NCI-H2029 (cell line): Measurements from ENCODE around the gene SNX21.
"Not testable (repeated sequence)": the region's sequence is repeated elsewhere in the genome, so short reads cannot be mapped to it uniquely, and the experiment has no call there.

ENCODE experiments used
- DNase-seq: peaks from one replicate; lab custom pipeline; 2025; lab: John Stamatoyannopoulos, UW

SNX21 gene

DNA sequence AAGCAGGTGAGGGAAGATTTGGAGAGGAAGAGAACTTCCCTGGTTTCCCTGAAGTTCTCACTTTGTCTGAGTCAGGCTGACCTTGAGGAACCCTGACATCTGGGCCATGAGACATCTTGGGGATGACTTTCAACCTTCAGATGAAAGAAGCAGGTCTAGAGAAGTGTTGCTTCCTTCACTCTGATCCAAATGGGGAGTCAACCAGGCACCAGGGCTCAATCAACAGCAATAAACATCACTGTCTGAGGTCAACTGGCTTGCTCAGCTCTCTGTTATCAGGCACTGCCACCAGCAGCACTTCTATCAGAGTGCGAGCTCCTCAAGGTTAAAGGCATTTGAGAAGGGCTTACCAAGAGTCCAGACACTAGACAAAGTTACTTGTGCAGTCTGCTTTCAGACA, 17.3 kb downstream of the SNX21 start:
- DNase-seq: no peak

DNA sequence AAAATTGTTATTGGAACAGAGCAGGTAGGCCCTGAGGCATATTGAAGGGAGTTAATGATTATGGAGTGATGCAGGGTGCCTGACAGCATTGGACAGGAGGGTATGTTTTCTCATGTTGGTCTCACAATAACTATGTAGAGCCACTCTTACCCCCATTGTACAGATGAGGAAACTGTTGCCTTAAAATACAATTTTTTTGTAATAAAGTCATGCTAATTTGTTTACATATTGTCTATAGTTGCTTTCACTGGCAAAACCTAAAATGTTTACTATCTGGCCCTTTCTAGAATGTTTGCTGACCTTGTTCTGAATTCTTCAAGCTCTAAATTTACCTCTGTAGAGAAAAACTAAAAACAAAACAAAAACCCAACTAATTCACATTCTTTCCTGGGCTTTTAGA, 17.9 kb downstream of the SNX21 start:
- DNase-seq: no peak

DNA sequence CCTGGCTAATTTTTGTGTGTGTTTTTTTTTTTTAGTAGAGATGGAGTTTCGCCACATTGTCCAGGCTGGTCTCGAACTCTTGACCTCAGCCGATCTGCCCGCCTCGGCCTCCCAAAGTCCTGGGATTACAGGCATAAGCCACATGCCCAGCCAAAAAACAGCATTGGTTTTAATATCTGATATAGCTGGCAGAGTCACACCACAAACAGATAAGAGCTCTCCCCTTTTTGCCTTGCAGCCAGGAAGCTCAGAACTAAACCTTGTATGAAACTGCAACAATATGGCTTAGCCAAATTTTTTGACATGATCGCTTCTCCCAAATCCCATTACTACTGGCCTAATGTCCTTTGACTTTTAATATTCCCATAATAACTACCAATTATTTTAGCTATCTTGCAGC, 18.7 kb downstream of the SNX21 start:
- DNase-seq: no peak

DNA sequence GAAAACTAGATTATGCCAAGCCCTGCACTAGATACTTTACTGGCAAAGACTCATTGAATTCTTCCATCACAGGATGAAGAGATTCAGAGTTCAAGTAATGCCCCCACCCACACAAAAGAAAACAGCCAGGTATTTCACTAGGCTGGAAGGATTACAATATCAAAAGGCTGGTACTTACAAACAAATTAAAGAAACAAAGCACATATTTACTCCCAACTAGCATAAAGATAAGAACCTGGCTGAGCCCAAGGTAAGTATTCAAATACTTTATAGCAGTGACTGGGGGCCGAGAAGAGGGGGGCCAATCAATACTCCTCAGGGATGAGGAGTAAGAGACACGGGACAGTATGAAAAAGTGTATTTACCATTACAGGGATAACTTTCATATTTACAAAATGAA, 19.9 kb downstream of the SNX21 start:
- DNase-seq: no peak

DNA sequence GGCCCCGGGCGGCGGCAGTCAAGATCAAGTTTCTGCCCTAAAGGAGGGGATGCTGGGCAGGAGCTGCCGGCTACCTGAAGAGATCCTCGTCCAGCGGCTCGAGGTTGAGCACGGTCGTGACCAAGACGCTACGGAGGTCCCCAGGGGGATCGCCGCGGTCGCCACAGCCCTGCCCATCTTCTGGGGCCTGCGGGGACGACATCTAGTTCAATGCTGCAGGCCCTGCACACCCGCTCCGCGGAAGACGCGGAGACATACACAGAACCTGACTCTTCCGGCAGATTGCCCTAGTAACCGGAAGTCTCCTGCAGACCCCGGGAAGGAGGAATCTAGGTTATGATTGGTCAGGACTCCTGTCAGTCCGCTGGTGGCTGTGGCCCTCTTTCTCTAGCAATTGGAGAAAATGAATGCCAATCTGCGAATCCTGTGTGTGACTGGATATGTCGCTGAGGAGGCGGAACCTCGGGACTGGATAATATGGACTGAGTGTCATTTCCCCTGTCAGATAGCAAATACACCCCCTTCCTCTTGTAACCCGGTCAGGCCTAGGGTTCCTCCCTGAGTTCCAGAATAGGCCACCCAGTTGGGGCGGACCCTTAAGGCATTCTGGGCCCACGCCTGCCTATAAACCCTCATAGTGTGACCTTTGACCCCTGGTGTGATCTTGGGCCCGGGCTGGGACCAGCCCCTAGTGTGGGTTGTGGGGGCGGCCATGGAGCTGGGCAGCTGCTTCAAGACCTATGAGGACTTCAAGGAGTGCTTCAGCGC, 23.7 kb downstream of the SNX21 start, which contains the start of the genes ACOT8 and ZSWIM3:
Gene ACOT8, minus strand, starts transcription at position 279 of the 768 bp plus-strand sequence. Its CDS starts 77 bp downstream, at position 202.
Gene ZSWIM3, plus strand, starts transcription at position 501 of the 768 bp plus-strand sequence. Its CDS starts 212 bp downstream, at position 713.
- DNase-seq: peak; percentile 100

DNA sequence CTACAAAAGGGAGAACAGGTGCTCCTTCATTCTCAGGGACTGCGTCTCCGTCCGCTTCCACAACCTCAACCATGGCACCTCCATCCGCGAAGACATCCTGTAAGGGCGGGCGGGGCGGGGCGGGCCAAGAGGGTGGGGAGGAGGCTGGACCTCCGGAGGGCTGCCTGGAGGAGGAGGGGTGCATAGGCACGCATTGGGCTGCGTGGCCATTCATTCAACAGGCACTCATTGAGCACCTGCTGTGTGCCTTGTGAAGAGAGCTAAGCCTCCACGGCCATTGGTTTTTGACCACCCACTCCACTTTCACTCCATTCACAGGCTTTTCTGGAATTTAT, 24.2 kb downstream of the SNX21 start:
- peak; percentile 33 for DNase-seq

DNA sequence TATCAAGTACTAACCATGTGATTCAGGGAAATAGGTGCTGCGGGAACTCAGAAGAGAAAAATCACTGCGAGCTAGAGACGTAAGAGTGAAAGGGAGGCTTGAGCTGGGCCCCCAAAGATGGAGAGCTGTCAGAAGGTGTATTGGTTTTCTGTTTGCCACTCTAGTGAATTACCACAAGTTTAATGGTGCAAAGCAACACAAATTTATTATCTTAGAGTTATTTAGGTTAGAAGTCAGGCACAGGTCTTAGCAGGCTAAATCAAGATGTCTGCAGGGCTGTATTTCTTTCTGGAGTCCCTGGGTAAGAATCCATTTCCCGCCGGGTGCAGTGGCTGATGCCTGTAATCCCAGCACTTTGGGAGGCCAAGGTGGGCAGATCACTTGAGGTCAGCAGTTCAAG, 26.3 kb downstream of the SNX21 start:
- DNase-seq: no peak

DNA sequence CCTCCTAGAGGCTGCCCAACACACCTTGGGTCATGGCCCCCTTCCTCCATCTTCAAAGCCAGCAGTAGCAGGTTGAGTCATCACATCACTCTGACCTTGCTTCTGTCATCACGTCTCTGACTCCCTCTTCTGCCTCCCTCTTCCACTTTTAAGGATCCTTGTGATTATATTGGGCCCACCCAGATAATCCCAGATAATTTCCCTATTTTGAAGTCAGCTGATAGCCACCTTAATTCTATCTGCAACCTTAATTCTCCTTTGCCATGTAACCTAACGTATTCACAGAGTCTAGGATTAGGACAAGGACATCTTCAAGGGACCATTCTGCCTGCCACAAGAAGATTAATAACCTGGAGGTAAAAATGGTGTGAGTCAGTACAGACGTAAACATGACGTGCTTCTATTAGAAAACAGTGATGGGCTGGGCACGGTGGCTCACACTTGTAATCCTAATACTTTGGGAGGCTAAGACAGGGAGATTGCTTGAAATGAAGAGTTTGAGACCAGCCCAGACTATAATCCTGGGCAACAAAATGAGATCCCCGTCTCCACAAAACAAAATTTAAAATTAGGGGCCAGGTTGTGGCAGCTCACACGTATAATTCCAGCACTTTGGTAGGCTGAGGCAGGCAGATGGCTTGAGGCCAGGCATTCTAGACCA, 27.1 kb downstream of the SNX21 start:
- DNase-seq: no peak

DNA sequence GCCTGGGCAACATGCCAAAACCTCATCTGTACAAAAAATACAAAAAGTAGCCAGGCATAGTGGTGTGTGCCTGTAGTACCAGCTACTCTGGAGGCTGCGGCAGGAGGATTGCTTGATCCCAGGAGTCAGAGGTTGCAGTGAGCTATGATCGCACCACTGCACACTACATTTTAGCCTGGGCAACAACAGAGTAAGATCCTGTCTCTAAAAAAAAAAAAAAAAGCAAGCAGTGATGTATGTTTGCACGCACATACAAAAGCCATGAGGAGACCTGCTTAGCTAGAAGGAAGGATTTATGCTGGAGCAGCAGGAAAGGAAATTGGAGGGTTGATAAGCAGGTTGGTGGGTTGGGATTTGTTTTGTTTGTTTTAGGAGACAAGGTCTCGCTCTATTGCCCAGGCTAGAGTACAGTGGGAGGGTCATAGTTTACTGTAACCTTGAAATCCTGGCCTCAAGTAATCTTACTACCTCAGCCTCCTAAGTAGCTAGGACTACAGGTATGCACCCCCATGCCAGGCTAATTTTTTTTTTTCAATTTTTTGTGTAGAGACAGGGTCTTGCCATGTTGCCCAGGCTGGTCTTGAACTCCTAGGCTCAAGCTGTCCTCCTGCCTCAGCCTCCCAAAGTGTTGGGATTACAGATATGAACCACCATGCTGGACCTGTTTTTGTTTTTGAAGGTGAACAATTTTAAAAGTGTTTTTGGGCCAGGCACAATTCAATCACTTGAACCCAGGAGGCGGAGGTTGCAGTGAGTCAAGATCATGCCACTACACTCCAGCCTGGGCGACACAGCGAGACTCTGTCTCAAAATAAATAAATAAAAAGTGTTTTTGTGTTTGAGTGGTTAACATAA, 27.8 kb downstream of the SNX21 start:
- DNase-seq: peak; percentile 66

DNA sequence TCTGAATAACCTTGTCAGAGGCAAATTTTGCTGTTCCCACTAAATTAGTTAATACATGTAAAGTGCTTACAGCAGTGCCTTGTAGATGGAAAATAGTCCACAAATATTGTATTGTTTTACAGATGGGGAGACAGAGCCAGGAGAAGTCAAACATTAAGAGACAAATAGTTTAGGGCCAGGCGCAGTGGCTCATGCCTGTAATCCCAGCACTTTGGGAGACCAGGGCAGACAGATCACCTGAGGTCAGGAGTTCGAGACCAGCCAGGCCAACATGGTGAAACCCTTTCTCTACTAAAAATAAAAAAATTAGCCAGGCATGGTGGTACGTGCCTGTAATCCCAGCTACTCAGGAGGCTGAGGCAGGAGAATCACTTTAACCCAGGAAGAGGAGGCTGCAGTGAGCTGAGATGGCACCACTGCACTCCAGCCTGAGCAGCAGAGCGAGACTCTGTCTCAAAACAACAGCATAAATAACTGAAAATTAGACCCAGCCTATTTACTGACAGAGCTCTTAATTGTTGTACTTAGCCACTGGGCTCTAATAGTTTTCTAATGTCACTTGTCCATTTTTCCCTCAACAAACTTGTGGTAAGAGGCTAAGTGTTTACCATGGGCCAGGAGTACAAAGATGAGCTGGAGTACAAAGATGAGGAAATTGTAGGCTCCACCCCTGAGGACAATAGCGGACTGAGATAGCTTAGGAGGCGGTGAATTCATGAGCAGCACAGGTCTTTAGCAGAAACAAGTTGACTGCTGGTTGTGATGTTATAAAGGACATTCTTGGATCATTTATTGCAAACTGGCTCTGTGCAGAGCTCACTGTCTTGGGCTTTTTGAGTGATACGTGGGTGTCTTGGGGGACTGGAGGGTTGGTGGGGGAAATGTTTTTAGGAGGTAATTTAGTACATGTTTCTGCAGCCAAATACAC, 30.2 kb downstream of the SNX21 start:
- peak; percentile 3 for DNase-seq

DNA sequence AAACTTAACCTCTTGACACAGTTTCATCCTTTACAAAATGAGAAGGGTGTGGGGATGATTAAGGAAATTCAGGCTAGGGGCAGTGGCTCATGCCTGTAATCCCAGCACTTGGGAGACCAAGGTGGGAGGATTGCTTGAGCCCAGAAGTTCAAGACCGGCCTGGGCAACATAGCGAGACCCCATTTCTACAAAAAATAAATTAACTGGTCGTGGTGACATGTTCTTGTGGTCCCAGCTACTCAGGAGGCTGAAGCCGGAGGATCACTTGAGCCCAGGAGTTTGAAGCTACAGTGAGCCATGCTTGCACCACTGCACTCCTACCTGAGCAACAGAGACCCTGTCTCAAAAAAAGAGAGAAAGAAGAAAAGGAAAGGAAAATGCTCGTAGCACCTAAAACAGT, 32.9 kb downstream of the SNX21 start:
- no peak for DNase-seq

DNA sequence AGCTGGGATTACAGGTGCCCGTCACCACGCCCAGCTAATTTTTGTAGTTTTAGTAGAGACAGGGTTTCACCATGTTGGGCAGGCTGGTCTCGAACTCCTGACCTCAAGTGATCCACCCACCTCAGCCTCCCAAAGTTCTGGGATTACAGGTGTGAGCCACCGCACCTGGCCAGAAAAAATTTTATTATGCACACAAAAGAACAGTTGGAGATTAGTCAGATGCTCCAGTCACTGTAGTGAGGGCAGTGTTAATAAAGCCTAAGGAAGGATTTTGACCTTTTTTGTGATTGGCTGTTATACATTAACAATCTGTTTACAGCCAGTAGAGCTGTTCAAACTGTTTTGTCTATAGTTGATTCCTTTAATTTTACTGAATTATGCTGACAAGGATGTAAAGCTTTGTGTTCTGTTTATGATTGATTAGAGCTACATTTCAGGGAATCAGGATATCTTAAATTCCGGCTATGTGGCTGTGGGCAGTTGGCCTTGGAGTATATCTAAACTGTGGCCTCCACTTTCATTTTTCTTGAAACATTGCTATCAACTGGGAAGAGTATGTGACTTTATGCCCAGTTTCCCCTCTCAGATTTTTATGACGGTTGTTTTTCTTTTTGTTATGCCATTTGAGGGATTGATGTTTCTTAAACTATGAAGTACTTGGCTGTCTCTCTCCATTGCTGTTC, 33.7 kb downstream of the SNX21 start:
- no peak for DNase-seq

DNA sequence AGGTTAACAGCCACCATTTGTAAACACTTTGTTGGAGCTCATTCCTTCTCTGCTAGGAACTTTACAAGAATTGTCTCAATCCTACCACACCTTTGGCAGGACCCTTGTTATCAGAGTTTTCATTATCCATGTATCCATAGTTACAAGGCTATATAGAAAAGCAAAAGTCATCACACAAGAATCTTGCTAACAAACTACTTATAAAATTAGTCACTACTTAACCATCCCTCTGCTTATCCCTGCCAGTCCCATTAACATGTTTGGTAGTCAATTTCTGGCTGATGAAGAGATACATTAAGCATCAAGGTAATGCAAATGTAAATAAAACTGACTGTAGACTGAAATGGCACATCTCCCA, 34.2 kb downstream of the SNX21 start:
- DNase-seq: no peak

DNA sequence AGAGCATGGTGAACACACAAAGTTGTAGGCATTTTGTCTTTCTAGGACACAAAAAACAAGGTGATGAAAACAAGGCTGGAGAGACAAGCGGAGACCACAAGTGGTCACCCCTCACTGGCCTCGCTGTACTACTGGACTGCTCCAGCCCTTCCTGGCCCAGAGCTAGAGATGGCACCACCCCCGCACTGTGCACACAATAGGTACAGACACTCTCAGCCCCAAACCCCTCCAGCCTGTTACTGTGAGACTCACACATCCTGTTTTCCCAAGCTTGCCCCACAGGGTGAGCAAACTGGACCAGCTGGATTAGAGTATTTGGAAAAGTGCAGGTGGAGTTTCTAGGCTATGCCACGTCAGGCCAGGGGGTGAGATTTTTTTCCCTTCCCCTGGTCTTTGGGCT, 39.0 kb downstream of the SNX21 start:
- no peak for DNase-seq

DNA sequence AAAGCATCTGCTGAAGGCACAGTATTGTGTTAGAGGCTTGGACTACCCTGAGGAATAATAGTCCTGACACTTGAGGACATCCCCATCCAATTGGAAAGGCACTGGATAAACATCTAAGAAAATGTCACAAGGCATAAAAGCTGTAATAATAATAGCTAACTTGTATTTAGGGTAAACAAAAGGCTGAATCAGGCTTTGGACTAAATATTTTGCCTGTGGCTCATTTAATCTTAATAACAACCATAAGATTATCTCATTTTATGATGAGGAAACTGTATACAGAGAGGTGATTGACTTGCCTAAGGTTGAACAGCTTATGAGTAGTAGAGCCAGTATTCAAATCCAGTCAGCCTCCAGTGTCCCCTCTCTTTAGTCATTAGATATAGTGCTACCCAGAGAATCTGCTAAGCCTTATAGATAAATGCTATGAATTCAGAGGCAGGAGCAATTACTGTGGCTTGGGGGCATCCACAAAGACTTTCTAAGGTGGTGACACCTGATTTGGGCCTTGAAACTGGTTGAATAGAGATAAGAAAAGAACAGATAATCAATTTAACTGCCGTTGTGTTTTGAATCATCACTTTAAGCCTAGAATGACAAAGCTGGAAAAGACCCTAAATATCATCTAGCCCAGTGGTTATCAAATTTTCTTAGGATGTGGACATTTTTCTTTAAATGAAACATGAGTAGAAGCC, 40.0 kb downstream of the SNX21 start:
- DNase-seq: no peak

DNA sequence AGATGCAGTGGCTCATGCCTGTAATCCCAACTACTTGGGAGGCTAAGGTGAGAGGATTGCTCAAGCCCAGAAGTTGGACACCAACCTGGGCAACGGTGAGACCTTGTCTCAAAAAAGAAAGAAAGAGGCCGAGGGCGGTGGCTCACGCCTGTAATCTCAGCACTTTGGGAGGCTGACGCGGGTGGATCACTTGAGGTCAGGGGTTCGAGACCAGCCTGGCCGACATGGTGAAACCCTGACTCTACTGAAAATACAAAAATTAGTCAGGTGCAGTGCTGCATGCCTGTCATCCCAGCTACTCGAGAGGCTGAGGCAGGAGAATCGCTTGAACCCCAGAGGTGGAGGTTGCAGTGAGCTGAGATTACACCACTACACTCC, 40.5 kb downstream of the SNX21 start:
- DNase-seq: not testable (repeated sequence)

DNA sequence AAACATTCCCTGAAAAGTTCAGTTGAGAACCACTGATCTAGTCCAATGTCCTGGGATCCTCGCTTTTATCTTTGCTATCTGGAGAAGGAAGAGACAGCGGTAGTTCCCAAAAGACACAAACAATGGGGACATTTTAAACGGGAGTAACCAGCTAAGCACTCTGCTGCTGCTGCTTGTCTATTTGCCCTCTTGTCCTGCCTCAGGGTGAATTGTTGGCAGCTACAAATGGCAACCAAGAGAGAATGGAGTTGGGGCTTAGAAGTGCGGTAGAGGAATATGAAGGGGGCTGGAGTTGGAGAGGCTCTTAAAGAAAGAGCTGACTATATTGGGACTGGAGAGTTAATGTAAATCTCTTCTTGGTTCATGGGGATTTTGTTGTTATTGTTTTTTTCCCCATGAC, 41.0 kb downstream of the SNX21 start:
- DNase-seq: no peak

DNA sequence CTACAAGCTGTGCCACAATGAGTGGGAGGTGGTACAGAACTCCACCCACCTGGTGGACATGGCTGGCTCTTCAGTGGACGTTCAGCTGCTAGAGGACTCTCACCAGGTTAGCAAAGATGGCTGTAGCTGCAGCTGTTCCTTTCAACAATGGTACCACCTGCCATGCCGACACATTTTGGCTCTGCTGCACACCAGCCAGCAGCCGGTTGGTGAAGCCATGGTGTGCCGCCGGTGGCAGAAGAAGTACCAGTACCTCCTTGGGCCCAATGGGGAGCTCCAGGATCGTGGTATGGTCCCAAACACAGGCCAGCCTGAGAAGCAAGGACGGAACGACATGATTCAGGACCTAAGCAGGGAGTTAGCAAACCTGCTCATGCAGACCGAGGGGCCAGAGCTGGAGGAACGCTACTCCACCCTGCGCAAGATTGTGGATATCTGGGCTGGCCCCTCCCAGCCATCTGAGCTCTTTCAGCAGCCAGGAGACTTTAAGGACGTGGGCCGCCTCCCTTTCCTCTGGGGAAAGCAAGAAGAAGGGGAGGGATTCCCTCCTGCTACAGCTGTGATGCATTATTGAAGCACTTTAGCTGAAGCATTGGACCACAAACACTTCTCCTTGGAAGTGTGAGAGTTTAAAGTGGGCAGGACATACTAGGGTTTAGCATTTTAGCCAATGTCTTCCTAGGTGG, 44.6 kb downstream of the SNX21 start:
- no peak for DNase-seq

DNA sequence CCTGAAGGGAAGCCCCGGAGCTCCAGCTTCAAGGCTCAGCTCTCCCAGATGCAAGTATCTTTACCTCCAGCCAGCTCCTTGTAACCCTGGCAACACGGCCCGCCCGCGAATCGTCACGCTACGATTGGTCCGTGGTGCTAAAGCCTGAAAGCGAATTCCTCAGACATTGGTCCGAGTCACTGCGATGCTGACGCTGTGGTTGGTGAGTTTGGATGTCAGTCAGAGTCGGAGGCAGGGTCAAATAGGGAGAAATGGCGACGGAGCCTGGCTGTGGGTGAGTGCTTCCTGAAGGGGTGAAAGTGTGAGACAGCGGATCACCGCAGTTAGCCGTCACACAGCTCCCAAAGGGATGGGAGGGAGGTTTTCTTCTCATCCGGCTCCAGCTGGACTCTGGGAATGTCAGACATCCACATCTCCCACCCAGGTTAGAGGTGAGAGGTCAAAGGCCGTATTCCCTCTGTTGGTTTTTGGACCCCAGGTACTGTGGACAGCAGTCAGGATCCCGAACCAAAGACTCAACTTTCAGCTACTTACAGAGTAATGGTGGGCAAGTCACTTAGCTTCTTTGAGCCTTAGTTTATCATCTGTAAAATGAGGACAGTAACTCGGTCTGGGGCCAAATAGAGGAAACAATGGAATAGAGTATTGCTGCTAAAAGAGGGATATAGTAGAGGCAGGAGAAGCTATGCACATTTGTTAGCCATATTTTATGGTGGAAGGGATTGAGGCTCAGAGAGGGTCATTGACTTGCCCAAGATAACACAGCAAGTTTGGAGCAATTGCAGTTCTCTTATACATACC, 47.6 kb downstream of the SNX21 start, which contains the start of gene ZSWIM1:
Gene ZSWIM1, plus strand, starts transcription at position 240 of the 801 bp plus-strand sequence. CDS start 1,366 bp downstream, outside the sequence.
- DNase-seq: peak; percentile 98
